ENCODE measurements around the gene CDC42EP2. TPM values are rescaled to one million over a fixed set of nuclear protein-coding genes. Genes with fewer than 3 reads are reported as not detected.

The CDC42EP2 gene, protein sequence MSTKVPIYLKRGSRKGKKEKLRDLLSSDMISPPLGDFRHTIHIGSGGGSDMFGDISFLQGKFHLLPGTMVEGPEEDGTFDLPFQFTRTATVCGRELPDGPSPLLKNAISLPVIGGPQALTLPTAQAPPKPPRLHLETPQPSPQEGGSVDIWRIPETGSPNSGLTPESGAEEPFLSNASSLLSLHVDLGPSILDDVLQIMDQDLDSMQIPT
- 0.92 TPM for total RNA-seq

- peak; percentile 88 for ATAC-seq
These were observed at the start of gene CDC42EP2 for GRCh38 chr11:65314501-65315203. TSS of gene CDC42EP2 (plus strand) at chr11:65314866. CDS start at chr11:65320899, 6,033 bp downstream.

- ATAC-seq: no peak
These were observed 48.5 kb upstream of the CDC42EP2 start for GRCh38 chr11:65266210-65266609.

DNA sequence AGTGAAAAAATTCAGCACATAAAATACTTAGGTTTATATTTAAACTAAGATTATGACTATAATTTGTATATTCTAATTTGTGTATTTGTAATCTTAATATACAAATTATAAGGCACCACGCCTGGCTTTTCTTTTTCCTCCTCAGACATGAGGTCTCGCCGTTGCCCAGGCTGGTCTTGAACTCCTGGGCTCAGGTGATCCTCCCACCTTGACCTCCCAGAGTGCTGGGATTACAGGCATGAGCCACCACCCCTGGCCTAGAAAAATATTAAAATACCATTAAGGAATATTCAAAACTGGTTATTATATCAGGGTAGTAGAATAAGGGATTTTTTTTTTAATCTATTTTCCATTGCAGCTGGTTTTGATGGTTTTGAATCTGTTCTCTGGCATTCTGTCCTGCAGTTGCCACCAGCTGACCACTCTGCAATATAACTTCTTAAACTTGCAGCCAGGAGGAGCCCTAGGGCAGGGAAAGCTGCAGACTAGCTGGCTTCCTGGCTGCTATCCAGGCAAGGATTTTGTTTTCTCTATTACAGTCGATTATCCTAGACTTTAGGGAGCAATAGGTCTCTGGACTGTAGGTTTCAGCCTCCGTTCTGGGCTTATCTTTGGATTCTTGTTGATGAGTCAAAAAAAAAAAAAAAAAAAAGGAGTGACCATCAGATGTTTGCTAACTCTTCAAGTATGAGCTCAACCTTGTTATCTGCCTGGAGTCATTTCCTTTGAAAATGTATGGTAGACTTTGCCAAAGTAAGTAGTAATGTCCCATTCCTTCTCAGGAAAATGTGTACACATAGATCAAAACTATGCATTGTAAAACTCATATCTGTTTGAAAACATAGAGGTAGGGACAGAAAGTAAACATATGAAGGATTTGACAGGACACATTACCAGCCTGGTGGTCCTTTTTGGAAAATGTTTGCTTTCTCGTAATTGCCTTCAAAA, 39.7 kb upstream of the CDC42EP2 start:
- ATAC-seq: peak; percentile 79

- no peak for ATAC-seq
These were observed 38.8 kb upstream of the CDC42EP2 start for GRCh38 chr11:65275906-65276305.

DNA sequence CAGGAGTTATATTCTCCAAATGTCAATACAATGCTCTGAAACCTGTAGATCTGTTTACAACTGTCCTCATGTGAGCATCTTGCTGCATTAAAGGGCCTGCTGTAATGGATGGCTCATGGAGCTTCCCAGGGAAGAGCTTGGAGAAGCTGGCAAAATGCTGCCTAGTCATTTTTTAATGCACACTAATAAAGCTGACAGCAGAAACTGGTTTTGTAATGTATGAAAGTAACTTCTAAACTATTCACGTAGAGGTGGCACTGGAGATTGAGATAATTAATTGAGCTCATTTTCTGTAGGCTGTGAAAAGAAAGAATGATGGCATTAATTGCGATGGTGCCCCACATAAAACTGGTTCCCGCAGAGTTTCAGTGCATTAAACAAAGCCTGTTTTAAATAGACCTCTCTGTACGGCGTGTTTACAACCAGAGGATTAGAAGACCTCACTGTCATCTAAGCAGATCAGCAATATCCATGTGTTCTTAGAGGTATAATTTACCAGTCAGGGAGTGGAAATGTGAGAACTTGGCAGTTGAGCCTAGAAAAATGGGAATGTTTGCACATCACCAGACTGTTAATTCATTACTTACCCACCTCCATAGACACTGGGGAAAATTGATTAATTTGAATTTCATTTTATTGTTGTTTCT, 36.9 kb upstream of the CDC42EP2 start:
- ATAC-seq: no peak

- ATAC-seq: no peak
These were observed 36.3 kb upstream of the CDC42EP2 start for GRCh38 chr11:65278356-65278755.

DNA sequence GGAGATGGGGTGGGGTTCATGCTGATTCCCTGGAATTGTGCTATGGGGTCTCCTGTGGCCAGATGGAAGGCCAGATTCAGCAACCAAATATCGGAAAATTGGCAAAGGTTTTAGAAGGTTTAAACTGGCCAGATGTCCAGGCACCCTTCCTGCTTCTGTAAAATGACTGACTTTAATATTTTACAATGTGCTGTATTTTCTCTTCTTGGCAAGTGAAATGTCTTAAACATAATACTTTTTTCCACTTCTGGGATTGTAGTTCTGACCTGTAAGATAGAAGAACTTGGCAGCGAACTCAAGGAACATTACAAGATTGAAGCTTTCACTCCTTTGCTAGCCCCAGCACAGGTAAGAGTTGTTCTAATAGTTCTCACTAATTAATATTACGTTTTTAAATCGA, 35.4 kb upstream of the CDC42EP2 start:
- no peak for ATAC-seq

- peak; percentile 61 for ATAC-seq
These were observed 34.8 kb upstream of the CDC42EP2 start for GRCh38 chr11:65279741-65280440.

DNA sequence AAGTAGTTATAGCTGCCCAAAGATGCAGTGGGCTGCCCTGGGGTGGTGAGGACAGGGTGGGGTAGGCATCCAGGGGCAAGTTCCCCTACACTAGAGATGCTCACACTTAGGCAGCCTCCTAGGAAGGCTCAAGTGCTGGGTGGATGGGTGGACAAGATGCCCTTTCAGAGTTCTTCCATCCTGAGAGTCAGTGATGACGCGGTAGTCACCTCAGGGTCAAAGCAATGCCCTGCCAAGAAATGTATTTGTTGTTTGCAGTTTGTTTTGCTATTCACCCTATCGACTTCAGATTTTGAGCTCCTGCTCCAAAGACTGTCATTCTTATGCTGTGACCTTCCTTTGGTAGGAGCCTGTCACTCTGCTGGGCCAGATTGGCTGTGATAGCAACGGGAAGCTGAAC, 34.0 kb upstream of the CDC42EP2 start:
- no peak for ATAC-seq

GRCh38 chr11:65286686-65287085, 28.0 kb upstream of the CDC42EP2 start:
- ATAC-seq: no peak

GRCh38 chr11:65287601-65288000, 27.1 kb upstream of the CDC42EP2 start:
- ATAC-seq: no peak

GRCh38 chr11:65288706-65289536, 25.7 kb upstream of the CDC42EP2 start:
- no peak for ATAC-seq

- peak; percentile 67 for ATAC-seq
These were observed 24.1 kb upstream of the CDC42EP2 start for GRCh38 chr11:65290448-65291165.

- peak; percentile 31 for ATAC-seq
These were observed 23.1 kb upstream of the CDC42EP2 start for GRCh38 chr11:65291613-65292012.

DNA sequence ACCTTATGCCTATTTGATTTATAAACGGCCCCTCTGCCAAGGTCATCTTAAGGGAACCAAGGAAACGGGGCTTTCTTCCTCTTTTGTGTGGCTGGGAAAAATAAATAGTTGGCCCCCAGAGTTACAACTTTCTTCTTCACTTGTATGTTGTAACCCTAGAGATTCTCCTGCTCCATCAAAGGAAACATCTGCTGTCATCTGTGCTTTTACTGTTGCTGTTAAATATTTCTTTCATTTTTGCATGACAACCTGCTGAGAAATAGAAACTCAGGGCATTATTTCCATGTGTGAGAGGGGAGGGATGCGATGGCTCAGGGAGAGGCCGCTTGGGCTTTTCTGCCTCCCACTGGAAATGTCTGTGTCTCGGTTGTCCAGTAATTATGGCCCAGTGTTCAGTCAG, 21.8 kb upstream of the CDC42EP2 start:
- ATAC-seq: no peak

DNA sequence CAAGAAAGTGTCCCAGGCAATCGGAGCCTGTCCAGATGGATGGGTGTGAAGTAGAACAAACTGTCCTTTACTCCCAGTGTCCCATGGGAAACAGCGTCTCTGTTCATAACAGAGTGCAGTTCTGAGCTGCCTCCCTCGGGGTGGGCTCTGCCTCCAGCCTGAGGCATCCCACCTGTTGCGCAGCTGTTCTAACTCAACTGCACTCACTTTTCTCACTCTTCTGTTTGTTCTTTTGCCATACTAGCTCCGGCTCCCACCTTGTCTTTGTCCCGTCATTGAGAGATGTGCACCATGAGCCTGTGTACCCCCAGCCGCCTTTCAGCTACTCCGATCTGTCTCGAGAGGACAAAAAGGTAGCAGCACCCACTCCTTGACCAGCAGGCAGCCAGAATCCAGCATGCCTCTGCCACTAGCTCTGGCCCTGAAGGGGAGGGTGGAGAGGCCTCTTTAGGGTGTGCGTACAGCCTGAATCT, 20.7 kb upstream of the CDC42EP2 start:
- no peak for ATAC-seq

- ATAC-seq: no peak
These were observed 19.7 kb upstream of the CDC42EP2 start for GRCh38 chr11:65295001-65295400.

GRCh38 chr11:65295571-65296341, 18.9 kb upstream of the CDC42EP2 start:
- ATAC-seq: no peak

- ATAC-seq: no peak
These were observed 17.5 kb upstream of the CDC42EP2 start for GRCh38 chr11:65297026-65297672.
